Endothelial cell of umbilical vein (primary cell): ENCODE measurements around the gene OTUD5. TPM values are rescaled to one million over a fixed set of nuclear protein-coding genes. Genes with fewer than 3 reads are reported as not detected.

Experiments used
- BruUV-seq: library from RNA; stranded (reverse); fragments of 400-500 nt; replicated peaks from 2 replicates; lab custom pipeline; 2021; lab: Mats Ljungman, UMichigan
- CTCF ChIA-PET: fragments of 300-600, 350-600 bp; sonication (Branson Sonifier 250); formaldehyde crosslinking; loops from one replicate; lab custom pipeline; 2021; ENCODE audit warnings: antibody characterized with exemption, inconsistent platforms; lab: Charles Lee
- POLR2A ChIA-PET: fragments of 300-600, 350-600 bp; sonication (Branson Sonifier 250); formaldehyde crosslinking; loops from one replicate; lab custom pipeline; 2021; ENCODE audit warnings: antibody characterized with exemption, inconsistent platforms; lab: Charles Lee
- DNase-seq: peaks from one replicate; pipeline ENCODE4 v3.0.0-alpha.2; 2011; ENCODE audit warnings: low read depth, low spot score
- FAIRE-seq: peaks from 2 replicates; lab custom pipeline; 2011; peaks lifted over from hg19 to GRCh38; lab: Jason Lieb, UNC
- H2AFZ ChIP-seq: 2 replicates; pipeline ENCODE4 v1.6.0; 2012; ENCODE audit warnings: low read depth, low read length, control low read depth, inconsistent platforms
- H3K27ac ChIP-seq: 2 replicates; pipeline ENCODE4 v1.5.1; 2011; ENCODE audit warnings: low read depth, mild to moderate bottlenecking, control low read depth, low read length, moderate library complexity; ENCODE audit not compliant: insufficient read depth
- H3K27me3 ChIP-seq, 2 experiments: 2 replicates each; pipeline versions ENCODE4 v1.6.0 to v1.6.1; 2011; ENCODE audit warnings: low read length in 2 of 2, mixed read lengths in 1 of 2; ENCODE audit not compliant: control insufficient read depth in 2 of 2, insufficient read depth in 2 of 2
- H3K36me3 ChIP-seq, 2 experiments: 2 replicates in 1 of 2; 3 replicates in 1 of 2; pipeline ENCODE4 v1.5.1; 2011; ENCODE audit warnings: low read length in 2 of 2, mild to moderate bottlenecking in 1 of 2, moderate library complexity in 1 of 2; ENCODE audit not compliant: control insufficient read depth in 2 of 2, insufficient read depth in 2 of 2; ENCODE audit errors: extremely low read depth in 1 of 2
- H3K4me1 ChIP-seq: 3 replicates; pipeline ENCODE4 v1.5.1; 2011; ENCODE audit warnings: mild to moderate bottlenecking, low read length; ENCODE audit not compliant: control insufficient read depth, insufficient read depth; ENCODE audit errors: extremely low read depth
- H3K4me2 ChIP-seq: 2 replicates; pipeline ENCODE4 v1.6.1; 2011; ENCODE audit warnings: low read length, control low read depth, mixed read lengths; ENCODE audit not compliant: insufficient read depth
- H3K4me3 ChIP-seq, 3 experiments: fragments of 200-600 bp in 1 of 3; sonication (generic), shearing (Covaris generic) in 1 of 3; replicated peaks in 1 of 3; 2 replicates each; pipeline ENCODE4 v1.5.1; 2011 to 2016; ENCODE audit warnings: control low read depth in 3 of 3, low read length in 3 of 3, mild to moderate bottlenecking in 2 of 3, inconsistent platforms in 1 of 3, low read depth in 1 of 3, moderate library complexity in 1 of 3; ENCODE audit not compliant: insufficient read depth in 1 of 3
- H3K79me2 ChIP-seq: 2 replicates; pipeline ENCODE4 v1.6.0; 2012; ENCODE audit warnings: low read length, inconsistent platforms; ENCODE audit not compliant: control insufficient read depth, insufficient read depth
- H3K9ac ChIP-seq: replicated peaks from 2 replicates; pipeline ENCODE3; 2011; ENCODE audit warnings: low read length, control low read depth; ENCODE audit not compliant: insufficient read depth; ENCODE audit errors: extremely low read depth
- H3K9me1 ChIP-seq: replicated peaks from 3 replicates; pipeline ENCODE4 v1.6.0; 2011; ENCODE audit warnings: mild to moderate bottlenecking, low read length; ENCODE audit not compliant: control insufficient read depth, insufficient read depth; ENCODE audit errors: extremely low read depth
- H3K9me3 ChIP-seq: replicated peaks from 2 replicates; pipeline ENCODE4 v1.5.1; 2012; ENCODE audit warnings: low read length, inconsistent platforms; ENCODE audit not compliant: control insufficient read depth, insufficient read depth
- H4K20me1 ChIP-seq: replicated peaks from 2 replicates; pipeline ENCODE3; 2011; ENCODE audit warnings: mild to moderate bottlenecking, low read length; ENCODE audit not compliant: control insufficient read depth, insufficient read depth; ENCODE audit errors: extremely low read depth
- EZH2 ChIP-seq: IDR thresholded peaks from 2 replicates; pipeline ENCODE4 v1.6.1; 2012; ENCODE audit warnings: borderline replicate concordance, low read depth, mild to moderate bottlenecking, moderate library complexity, low read length, inconsistent platforms; ENCODE audit not compliant: severe bottlenecking
- FOS ChIP-seq: IDR thresholded peaks from 2 replicates; pipeline ENCODE4 v1.6.1; 2011; ENCODE audit warnings: mild to moderate bottlenecking, low read length, moderate library complexity, borderline replicate concordance; ENCODE audit not compliant: insufficient read depth
- GATA2 ChIP-seq: IDR thresholded peaks from 2 replicates; pipeline ENCODE4 v1.7.0; 2011; ENCODE audit warnings: low read depth, mild to moderate bottlenecking, moderate library complexity, mixed read lengths, low read length; ENCODE audit not compliant: insufficient read length, insufficient read depth
- JUN ChIP-seq: IDR thresholded peaks from 2 replicates; pipeline ENCODE4 v1.6.1; 2011; ENCODE audit warnings: borderline replicate concordance, low read depth; ENCODE audit not compliant: insufficient read length, insufficient read depth
- MYC ChIP-seq: IDR thresholded peaks from one replicate; pipeline ENCODE4 v1.6.1; 2011; ENCODE audit warnings: mild to moderate bottlenecking, low read depth, low read length
- POLR2A ChIP-seq: IDR thresholded peaks from 2 replicates; pipeline ENCODE4 v1.6.1; 2012; ENCODE audit warnings: low read depth, mild to moderate bottlenecking, control low read depth, low read length
- POLR2AphosphoS5 ChIP-seq: IDR thresholded peaks from 2 replicates; pipeline ENCODE4 v1.6.1; 2012; ENCODE audit warnings: low read depth, mild to moderate bottlenecking, control low read depth, low read length, moderate library complexity; ENCODE audit not compliant: insufficient read depth
- dilution Hi-C: fragments of 300-500 bp; cut with MboI; formaldehyde crosslinking; loops from one replicate; pipeline ENCODE4 v1.15.0; 2019; ENCODE audit warnings: low sequenced_read_pairs; ENCODE audit not compliant: extremely low pct_ligation_motif_present
- intact Hi-C: fragments of 100-400 bp; cut with micrococcal nuclease; formaldehyde crosslinking; loops from one replicate; pipeline ENCODE4 v1.10.0; 2022
- polyA plus RNA-seq, 4 experiments: library from polyadenylated mRNA; depleted of rRNA in 3 of 4; stranded (reverse) in 3 of 4; unstranded in 1 of 4; fragments of >200 nt; gene quantifications; 2 replicates each; pipeline versions ENCODE4 v1.2.1 to v1.2.3, GENCODE V29; 2011 to 2012; ENCODE audit warnings: missing spikeins in 1 of 4
- total RNA-seq: library from RNA; stranded (reverse); gene quantifications from 2 replicates; pipeline ENCODE4 v1.2.3, GENCODE V29; 2021
- TF ChIP-seq, protein P1 (sequence below): IDR thresholded peaks from 2 replicates; pipeline ENCODE4 v1.6.1; 2011; ENCODE audit not compliant: insufficient read depth, insufficient read length
- TF ChIP-seq, protein P2 (sequence below), 2 donors: IDR thresholded peaks; 1 replicate in 1 of 2; 2 replicates in 1 of 2; pipeline ENCODE4 v1.5.1; 2011; ENCODE audit warnings: low read length in 2 of 2, mild to moderate bottlenecking in 2 of 2, moderate library complexity in 2 of 2, control low read depth in 1 of 2, inconsistent platforms in 1 of 2, low read depth in 1 of 2; ENCODE audit not compliant: insufficient read depth in 1 of 2; ENCODE audit errors: extremely low read depth in 1 of 2

Gene OTUD5
- total and polyA plus RNA-seq, 2 donors (not counting 3 experiments of a cell fraction or from before 2014, with no cell fraction given): 44.3 to 44.6 TPM

DNA sequence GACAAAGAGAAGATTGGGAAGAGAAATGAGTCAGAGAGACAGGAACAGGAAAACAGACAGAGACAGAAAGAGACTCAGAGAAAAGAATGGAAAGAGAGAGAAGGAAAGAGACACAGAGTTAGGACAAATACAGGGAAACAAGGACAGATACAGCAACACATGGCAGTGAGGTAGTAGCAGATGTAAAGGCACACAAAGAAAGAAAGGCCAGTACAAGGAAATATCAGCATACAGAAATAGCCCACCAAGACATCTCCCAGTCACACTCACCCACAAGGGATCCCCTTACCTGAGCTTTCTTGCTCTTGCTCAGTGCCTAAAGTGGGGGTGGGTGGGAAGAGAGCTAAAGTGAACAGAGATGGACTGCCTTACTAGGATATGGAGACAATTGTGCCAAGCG, 40.5 kb upstream of the OTUD5 start:
- dilution Hi-C loops (no loop called here), intact Hi-C loops (no loop called here)
- no peak for DNase-seq
- no peaks in the 10 kb centered on the region for H3K9me1 ChIP-seq
- peaks cover 3% of the 10 kb centered on the region for H3K4me1 ChIP-seq
- H3K9ac ChIP-seq: no peak overlapping the region
- TF ChIP-seq MYC: no peak
- TF ChIP-seq POLR2AphosphoS5: no peak
- TF ChIP-seq, protein P1, sequence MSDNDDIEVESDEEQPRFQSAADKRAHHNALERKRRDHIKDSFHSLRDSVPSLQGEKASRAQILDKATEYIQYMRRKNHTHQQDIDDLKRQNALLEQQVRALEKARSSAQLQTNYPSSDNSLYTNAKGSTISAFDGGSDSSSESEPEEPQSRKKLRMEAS: no peak
- TF ChIP-seq FOS: no peak
- TF ChIP-seq JUN: no peak
- ChIA-PET CTCF (interaction anchor here (1.0 kb wide), 1 partner anchor 9 kb away, joined by 3 read pairs; no protein-coding TSS in a partner anchor), POLR2A (no interaction called here)
- no peak overlapping the region for H2AFZ ChIP-seq
- FAIRE-seq: no peak
- no peaks in the 10 kb centered on the region for H4K20me1 ChIP-seq
- H3K27ac ChIP-seq: no peak overlapping the region
- H3K9me3 ChIP-seq: no peaks in the 10 kb centered on the region
- no TSS peak for BruUV-seq
- H3K4me3 ChIP-seq: no peak overlapping the region
- peaks cover 8% of the 10 kb centered on the region for H3K79me2 ChIP-seq
- no peak overlapping the region for H3K4me2 ChIP-seq
- no peaks in the 10 kb centered on the region for H3K27me3 ChIP-seq
- H3K36me3 ChIP-seq: peaks cover 0 to 20% of the 10 kb centered on the region in 2 experiments

DNA sequence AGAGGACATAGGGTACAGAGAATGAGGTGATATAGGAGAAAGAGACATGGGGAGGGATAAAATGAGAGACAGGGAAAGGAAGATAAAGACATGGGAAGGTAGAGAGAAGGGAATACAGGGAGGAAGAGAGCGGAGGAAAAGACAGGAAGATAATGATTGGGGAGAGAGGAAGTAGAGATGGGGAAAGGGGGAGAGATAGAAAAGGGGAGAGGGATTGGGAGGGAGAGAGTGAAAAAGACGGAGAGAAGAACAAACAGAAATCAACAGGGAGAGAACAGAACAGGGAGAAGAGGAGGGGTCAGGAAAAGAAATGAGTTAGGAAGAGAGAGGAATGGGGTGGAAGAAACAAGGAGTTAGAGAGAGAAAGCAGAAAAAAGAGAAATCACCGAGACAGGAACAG, 40.0 kb upstream of the OTUD5 start:
- Histone ChIP-seq H4K20me1 (no peaks in the 10 kb centered on the region), H3K9me3 (no peaks in the 10 kb centered on the region), H3K79me2 (peaks cover 8% of the 10 kb centered on the region), H3K4me1 (peaks cover 3% of the 10 kb centered on the region), H3K36me3 (peaks cover 0 to 20% of the 10 kb centered on the region in 2 experiments), H3K9me1 (no peaks in the 10 kb centered on the region), H3K27ac (no peak overlapping the region), H3K4me3 (no peak overlapping the region), H3K27me3 (no peaks in the 10 kb centered on the region), H2AFZ (no peak overlapping the region), H3K9ac (no peak overlapping the region), H3K4me2 (no peak overlapping the region)
- ChIA-PET CTCF (no interaction called here), POLR2A (no interaction called here)
- TF ChIP-seq MYC (no peak), FOS (no peak), GATA2 (no peak), JUN (no peak), EZH2 (no peak), POLR2AphosphoS5 (no peak), POLR2A (no peak)
- TF ChIP-seq, protein P1: no peak
- TF ChIP-seq, protein P2, sequence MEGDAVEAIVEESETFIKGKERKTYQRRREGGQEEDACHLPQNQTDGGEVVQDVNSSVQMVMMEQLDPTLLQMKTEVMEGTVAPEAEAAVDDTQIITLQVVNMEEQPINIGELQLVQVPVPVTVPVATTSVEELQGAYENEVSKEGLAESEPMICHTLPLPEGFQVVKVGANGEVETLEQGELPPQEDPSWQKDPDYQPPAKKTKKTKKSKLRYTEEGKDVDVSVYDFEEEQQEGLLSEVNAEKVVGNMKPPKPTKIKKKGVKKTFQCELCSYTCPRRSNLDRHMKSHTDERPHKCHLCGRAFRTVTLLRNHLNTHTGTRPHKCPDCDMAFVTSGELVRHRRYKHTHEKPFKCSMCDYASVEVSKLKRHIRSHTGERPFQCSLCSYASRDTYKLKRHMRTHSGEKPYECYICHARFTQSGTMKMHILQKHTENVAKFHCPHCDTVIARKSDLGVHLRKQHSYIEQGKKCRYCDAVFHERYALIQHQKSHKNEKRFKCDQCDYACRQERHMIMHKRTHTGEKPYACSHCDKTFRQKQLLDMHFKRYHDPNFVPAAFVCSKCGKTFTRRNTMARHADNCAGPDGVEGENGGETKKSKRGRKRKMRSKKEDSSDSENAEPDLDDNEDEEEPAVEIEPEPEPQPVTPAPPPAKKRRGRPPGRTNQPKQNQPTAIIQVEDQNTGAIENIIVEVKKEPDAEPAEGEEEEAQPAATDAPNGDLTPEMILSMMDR (IDR thresholded peaks at IDR 0.05; ENCODE audit: extremely low read depth in 1 of 2, insufficient read depth in 1 of 2, low read depth in 1 of 2, low read length in 2 of 2): no peak
- DNase-seq (no peak), FAIRE-seq (no peak)
- dilution Hi-C loops: no loop called here
- intact Hi-C loops: no loop called here
- BruUV-seq: no TSS peak
